Smooth muscle cell (in vitro differentiated cells): ENCODE data around the gene PXDN. TPM values are rescaled to one million over a fixed set of nuclear protein-coding genes. Genes with fewer than 3 reads are reported as not detected.

ENCODE experiments used
- DNase-seq: peaks from one replicate; lab custom pipeline; 2025; ENCODE audit not compliant: unreplicated experiment; lab: John Stamatoyannopoulos, UW
- H2AFZ ChIP-seq: fragments of 200-600 bp; sonication (generic); 2 replicates; pipeline ENCODE4 v1.6.0; 2016; ENCODE audit warnings: antibody characterized with exemption, low read depth, mild to moderate bottlenecking
- H3F3A ChIP-seq: fragments of 200-600 bp; sonication (generic); 2 replicates; pipeline ENCODE4 v1.6.0; 2017; ENCODE audit warnings: antibody characterized with exemption, low read depth
- H3K27ac ChIP-seq: fragments of 200-600 bp; sonication (generic); 2 replicates; pipeline ENCODE4 v1.5.1; 2016; ENCODE audit warnings: low read depth, mild to moderate bottlenecking
- H3K27me3 ChIP-seq: fragments of 200-600 bp; sonication (generic); 2 replicates; pipeline ENCODE4 v1.6.1; 2016; ENCODE audit warnings: low read depth, mild to moderate bottlenecking
- H3K36me3 ChIP-seq: fragments of 200-600 bp; sonication (generic); 2 replicates; pipeline ENCODE4 v1.5.1; 2016; ENCODE audit warnings: low read depth
- H3K4me1 ChIP-seq: fragments of 200-600 bp; sonication (generic); 2 replicates; pipeline ENCODE4 v1.5.1; 2016; ENCODE audit warnings: low read depth
- H3K4me2 ChIP-seq: fragments of 200-600 bp; sonication (generic); 2 replicates; pipeline ENCODE4 v1.6.0; 2016; ENCODE audit warnings: mild to moderate bottlenecking
- H3K4me3 ChIP-seq: fragments of 200-600 bp; sonication (generic); 2 replicates; pipeline ENCODE4 v1.5.1; 2016; ENCODE audit warnings: mild to moderate bottlenecking
- H3K79me2 ChIP-seq: fragments of 200-600 bp; sonication (generic); 2 replicates; pipeline ENCODE4 v1.6.0; 2016; ENCODE audit warnings: low read depth, mild to moderate bottlenecking
- H3K9ac ChIP-seq: fragments of 200-600 bp; sonication (generic); 2 replicates; pipeline ENCODE4 v1.6.0; 2016; ENCODE audit warnings: low read depth
- H3K9me3 ChIP-seq: fragments of 200-600 bp; sonication (generic); replicated peaks from 2 replicates; pipeline ENCODE4 v1.5.1; 2016; ENCODE audit warnings: low read depth
- H4K20me1 ChIP-seq: fragments of 200-600 bp; sonication (generic); 2 replicates; pipeline ENCODE4 v1.6.0; 2016; ENCODE audit warnings: low read depth
- WGBS: methylation state at CpG from one replicate; pipeline ENCODE4 v1.1.7; 2016; ENCODE audit warnings: low lambda C conversion rate; 5-methylcytosine and 5-hydroxymethylcytosine counted together
- polyA plus RNA-seq: library from polyadenylated mRNA; unstranded; fragments of >200 nt; fragmentation: Nextera tagmentation; extraction: Ambion mirVana; gene quantifications from 2 replicates; pipeline ENCODE4 v1.2.1, GENCODE V29; 2016
- total RNA-seq: library from RNA; depleted of rRNA; stranded (reverse); fragments of >200 nt; gene quantifications from 2 replicates; pipeline ENCODE4 v1.2.3, GENCODE V29; 2014
- TF ChIP-seq, protein P1 (sequence below): fragments of 200-600 bp; sonication (generic); IDR thresholded peaks from 2 replicates; pipeline ENCODE4 v1.5.1; 2017; ENCODE audit warnings: borderline replicate concordance, mild to moderate bottlenecking, antibody characterized with exemption; ENCODE audit not compliant: insufficient read depth, poor library complexity, severe bottlenecking

PXDN gene
- total and polyA plus RNA-seq, 2 experiments from 2014 or later: 328 to 333 TPM

GRCh38 chr2:1704631-1705556 lies 39.4 kb downstream of the PXDN start:
- peak overlapping the region; percentile 36 for H3K27ac ChIP-seq
- WGBS: 49% methylated on average over 18 of the region's 18 CpGs
- peaks cover 75% of the 10 kb centered on the region for H3K79me2 ChIP-seq
- TF ChIP-seq, protein P1, sequence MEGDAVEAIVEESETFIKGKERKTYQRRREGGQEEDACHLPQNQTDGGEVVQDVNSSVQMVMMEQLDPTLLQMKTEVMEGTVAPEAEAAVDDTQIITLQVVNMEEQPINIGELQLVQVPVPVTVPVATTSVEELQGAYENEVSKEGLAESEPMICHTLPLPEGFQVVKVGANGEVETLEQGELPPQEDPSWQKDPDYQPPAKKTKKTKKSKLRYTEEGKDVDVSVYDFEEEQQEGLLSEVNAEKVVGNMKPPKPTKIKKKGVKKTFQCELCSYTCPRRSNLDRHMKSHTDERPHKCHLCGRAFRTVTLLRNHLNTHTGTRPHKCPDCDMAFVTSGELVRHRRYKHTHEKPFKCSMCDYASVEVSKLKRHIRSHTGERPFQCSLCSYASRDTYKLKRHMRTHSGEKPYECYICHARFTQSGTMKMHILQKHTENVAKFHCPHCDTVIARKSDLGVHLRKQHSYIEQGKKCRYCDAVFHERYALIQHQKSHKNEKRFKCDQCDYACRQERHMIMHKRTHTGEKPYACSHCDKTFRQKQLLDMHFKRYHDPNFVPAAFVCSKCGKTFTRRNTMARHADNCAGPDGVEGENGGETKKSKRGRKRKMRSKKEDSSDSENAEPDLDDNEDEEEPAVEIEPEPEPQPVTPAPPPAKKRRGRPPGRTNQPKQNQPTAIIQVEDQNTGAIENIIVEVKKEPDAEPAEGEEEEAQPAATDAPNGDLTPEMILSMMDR: no peak
- H3K4me2 ChIP-seq: peak overlapping the region; percentile 39
- no peak overlapping the region for H3K9ac ChIP-seq
- peaks cover 4% of the 10 kb centered on the region for H3F3A ChIP-seq
- H3K36me3 ChIP-seq: no peaks in the 10 kb centered on the region
- DNase-seq: peak; percentile 27
- no peaks in the 10 kb centered on the region for H3K9me3 ChIP-seq
- H2AFZ ChIP-seq: no peak overlapping the region
- peaks cover 20% of the 10 kb centered on the region for H3K4me1 ChIP-seq
- H3K27me3 ChIP-seq: no peaks in the 10 kb centered on the region
- H4K20me1 ChIP-seq: peaks cover 85% of the 10 kb centered on the region
- no peak overlapping the region for H3K4me3 ChIP-seq

DNA sequence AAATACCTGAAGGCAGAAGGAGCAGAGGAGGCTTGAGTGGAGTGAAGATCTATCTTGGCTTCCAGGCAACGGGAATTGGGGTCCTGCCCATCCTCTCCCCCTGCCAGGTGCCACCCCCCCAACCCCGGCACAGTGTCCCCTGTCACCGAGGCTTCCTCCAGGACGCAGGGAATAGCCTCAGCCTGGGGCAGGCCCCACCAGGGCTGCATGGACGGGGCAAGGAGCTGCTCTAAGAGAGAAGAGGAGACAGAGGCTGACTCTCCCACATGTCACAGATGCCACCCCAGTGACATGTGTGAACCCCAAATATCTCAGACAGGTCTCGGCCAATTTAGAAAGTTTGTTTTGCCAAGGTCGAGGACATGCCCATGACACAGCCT lies 42.1 kb downstream of the PXDN start:
- Histone ChIP-seq H3K4me2 (no peak overlapping the region), H3K4me3 (no peak overlapping the region), H3K4me1 (peaks cover 13% of the 10 kb centered on the region), H3K9ac (no peak overlapping the region), H3K27me3 (no peaks in the 10 kb centered on the region), H3K27ac (no peak overlapping the region), H3K79me2 (peaks cover 76% of the 10 kb centered on the region), H3K36me3 (no peaks in the 10 kb centered on the region), H3K9me3 (no peaks in the 10 kb centered on the region), H2AFZ (no peak overlapping the region), H3F3A (peaks cover 4% of the 10 kb centered on the region), H4K20me1 (peaks cover 85% of the 10 kb centered on the region)
- WGBS: 91% methylated on average over 7 of the region's 7 CpGs
- no peak for DNase-seq
- TF ChIP-seq, protein P1: no peak

- TF ChIP-seq, protein P1: no peak
- Histone ChIP-seq H2AFZ (no peak overlapping the region), H3F3A (peaks cover 4% of the 10 kb centered on the region), H3K4me1 (peaks cover 12% of the 10 kb centered on the region), H3K4me3 (no peak overlapping the region), H4K20me1 (peaks cover 86% of the 10 kb centered on the region), H3K4me2 (no peak overlapping the region), H3K27me3 (no peaks in the 10 kb centered on the region), H3K9me3 (no peaks in the 10 kb centered on the region), H3K36me3 (no peaks in the 10 kb centered on the region), H3K9ac (no peak overlapping the region), H3K27ac (no peak overlapping the region), H3K79me2 (peaks cover 81% of the 10 kb centered on the region)
- DNase-seq: no peak
- WGBS: 80% methylated on average over 20 of the region's 20 CpGs
Observed at GRCh38 chr2:1701556-1702185, 42.6 kb downstream of the PXDN start.
